HG03066 (cell line): ENCODE measurements around the gene MYO5C.
A peak's percentile ranks its signal among the peaks of the same experiment; 100 is the strongest.

Experiments used
- ATAC-seq: cut with Tn5 transposase; IDR thresholded peaks from one replicate; pipeline ENCODE4 v1.9.1; 2021; ENCODE audit warnings: low read depth; ENCODE audit not compliant: unreplicated experiment

The MYO5C gene

DNA sequence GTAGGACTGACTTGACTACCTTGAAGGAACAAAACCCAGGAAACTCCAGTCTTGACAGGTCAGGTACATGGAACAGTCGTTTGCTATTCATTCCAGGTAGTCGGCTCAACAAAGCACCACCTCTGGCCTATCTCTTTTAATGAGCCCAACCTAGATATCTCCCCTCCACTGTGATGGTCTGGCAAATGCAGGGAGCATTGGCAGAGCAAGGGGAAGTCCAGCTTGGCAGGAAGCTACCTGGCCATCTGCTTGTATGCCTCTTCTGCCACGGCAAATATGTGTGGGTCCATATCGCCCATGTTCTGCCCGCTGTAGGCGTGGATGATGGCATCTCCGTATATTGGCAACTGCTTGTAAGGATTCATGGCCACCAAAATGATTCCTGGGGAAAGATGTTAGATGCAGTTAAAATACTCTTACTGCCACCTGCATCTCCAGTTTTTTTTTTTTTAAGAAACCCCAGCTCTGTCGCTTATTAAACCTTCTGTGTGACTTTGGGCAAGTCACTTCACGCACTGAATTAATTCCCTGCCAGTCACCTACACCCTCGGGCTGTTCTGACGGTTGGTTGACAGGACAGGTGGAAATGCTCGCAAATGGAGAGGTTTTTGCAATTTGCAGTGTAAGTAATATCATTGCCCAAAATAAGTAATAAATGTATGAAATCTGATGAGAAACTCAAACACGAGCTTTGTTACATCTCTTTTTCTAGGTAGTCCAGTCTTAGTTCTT is 16.8 kb downstream of the MYO5C start:
- ATAC-seq, result no peak

DNA sequence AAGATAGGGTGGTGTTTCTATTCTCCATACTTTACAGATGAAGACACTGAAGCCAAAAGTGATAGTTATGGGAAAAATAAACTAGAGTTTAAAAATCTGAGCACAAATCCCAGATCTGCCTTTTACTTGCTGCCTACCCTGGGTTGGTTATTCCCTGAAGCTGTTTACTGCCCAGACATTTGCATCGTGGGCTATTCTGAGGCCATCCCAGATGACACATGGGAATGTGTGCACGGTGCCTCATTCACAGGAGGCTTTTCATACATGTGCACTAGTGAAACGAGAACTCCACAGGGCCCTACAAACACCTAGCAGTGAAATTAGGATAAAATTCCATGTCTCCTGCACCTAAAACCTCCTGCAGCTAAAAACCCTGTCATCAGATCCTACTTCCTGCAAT is 17.5 kb downstream of the MYO5C start:
- ATAC-seq, result no peak

DNA sequence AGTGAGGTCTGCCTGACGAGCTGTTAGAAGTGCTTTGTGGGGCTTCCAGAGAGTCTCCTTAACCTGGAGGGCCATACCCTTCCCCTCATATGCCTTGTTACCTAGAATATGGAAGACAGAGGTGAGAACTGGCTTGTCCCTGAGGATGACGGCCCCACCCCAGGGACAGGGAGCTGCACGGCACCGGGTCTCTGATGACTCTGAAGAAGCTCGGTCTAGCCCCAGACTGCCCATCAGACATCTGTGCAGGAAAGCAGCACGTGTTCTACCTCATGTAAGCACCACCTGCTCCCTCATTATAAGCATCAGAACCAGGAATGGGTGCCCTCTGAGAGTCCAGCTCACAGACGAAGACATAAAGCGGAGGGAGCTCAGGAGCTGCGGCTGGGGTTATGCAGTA is 18.0 kb downstream of the MYO5C start:
- ATAC-seq, result no peak

DNA sequence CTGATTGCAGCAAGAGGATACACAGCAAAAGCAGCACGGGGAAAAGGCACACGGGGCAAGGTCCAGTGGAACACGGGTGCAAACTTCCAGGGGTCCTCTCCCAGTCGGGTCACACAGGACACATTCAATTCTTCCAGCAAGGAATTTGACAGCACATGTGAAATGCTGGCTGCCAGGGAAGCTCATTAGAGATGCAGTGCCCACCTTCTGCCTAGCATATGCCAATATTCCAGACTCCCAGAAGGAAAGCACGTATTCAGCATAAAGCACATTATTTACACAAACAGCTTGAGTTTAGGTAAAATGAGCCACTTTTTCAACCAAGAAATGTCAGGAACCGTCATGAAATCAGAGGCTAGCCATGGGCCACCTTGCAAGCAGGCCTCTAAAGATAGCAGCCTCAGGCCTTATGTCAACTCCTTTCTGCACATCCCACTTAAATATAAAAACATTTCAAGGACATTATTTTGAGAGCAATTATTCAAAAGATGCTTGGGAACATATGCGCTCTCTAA is 19.3 kb downstream of the MYO5C start:
- ATAC-seq, result no peak

DNA sequence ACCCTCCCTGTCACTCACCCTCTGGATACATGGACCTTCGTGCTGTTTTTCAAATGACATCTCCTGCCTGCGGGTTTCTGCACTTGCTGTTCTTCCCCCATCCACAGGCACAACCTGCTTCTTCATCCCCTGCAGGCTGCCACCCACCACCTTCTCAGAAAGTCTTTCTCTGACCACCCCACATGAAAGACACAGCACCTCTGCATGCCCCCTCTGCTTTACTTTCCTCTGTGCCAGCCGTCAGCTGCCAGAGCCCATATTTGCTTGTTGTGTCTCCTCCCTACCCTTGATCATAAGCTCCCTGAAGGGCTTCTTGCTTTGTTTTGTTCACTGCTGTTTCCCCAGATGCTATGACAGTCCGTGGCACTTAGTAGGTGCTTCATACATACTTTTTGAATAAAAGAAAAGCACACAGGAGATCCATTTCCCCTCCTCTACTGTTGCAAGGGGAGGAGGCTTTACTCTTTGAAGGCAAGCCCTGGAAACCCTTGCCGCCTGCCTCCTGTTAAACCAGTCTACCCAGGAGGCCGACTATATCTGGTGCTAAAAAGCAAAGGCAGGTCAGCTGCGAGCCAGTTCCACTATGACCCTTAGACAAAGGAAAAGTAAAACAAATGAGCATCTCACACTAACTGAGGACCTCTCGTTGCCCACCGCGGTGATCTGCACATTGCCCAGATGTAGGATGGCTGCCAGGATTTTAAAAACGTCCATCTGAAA is 31.9 kb downstream of the MYO5C start:
- no peak for ATAC-seq

DNA sequence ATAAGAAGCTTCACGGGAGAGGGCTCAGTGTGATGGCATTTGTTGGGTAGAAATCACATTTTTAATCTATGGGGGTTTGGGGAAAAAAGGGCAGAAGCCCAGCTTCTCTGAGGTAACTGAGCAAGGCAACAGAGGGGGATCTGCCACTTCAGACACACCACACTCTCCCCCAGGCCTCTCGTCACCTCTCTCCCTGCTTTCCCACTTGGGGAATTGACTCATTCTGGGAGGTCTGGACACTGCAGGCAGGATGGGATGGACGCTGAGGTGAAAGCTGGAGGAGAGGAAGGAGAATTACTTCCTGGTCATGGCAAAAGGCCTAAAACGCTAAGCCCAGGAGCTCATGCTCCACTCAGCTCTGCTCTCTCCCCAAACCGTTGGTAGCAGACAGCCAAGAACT is 33.2 kb downstream of the MYO5C start:
- no peak for ATAC-seq

DNA sequence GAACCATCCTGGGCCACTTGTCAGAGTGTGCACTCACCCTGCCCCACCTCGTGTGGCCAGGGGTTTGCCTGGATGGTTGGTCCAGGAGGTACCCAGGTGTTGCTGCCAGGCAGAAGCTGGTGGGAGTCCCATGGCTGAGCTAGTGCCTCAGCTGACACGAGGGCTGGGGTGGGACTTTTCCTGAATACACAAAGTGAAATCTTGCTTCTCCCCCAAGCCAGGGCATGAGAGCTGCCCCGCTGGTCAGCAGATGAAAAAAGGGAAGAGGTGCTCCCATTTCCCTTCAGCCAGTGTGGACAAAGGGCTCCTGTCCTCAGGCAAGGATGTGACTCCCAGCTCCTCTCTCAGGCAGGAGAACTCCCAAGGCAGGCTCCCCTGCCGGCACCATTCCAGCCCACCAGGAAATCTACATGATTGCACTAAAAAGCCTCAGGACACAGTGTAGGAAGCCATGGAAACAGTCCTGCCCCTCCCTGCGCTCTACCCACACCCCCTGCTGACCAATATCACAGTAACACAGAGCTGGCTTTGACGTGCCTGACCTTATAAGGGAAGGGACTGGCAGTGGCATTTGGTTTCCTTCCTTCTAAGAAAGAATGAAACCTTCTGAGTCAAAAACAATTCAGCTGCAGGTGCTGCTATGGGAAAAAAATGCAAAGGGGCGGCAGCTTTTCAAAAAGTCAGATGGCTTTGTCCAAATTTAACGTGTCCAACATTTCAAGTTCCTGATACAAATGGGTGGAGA is 33.9 kb downstream of the MYO5C start:
- peak; percentile 98 for ATAC-seq

DNA sequence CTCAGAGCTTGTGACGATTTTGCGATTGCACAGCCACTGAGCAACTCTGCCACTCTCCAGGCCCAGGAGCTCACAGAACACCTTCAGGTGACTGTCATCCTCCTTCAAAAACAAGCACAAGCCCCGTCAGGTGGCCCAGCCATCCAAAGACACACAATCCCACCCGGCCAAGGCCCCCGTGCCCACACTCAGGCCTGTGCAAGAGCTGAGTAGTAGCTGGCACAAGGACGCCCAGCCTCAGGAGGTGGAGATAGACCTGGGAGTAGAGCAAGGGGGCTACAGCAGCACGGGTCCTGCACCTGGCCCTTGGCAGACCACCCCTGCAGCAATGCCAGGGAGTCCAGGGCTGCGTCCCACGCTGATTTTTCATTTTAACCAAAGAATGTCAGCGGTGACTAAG is 34.6 kb downstream of the MYO5C start:
- ATAC-seq, result no peak

DNA sequence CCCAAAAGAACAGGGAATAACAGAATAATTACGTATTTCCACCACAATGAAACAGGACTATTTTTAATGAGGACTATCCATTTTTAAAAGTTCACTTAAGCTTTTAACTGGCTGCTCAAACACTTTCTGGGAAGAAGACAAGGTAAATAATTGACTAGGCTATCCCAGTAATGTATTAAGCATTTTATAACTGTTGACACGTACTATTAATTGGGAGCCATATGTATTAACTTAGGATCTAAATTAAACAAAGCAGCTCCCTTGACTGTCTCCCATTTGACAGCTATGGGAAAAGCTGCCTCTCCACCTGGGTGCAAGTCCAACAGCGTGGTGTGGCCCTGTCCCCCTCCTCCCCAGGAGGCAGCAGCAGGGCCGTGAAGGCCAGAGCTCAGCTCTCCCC is 36.1 kb downstream of the MYO5C start:
- no peak for ATAC-seq

DNA sequence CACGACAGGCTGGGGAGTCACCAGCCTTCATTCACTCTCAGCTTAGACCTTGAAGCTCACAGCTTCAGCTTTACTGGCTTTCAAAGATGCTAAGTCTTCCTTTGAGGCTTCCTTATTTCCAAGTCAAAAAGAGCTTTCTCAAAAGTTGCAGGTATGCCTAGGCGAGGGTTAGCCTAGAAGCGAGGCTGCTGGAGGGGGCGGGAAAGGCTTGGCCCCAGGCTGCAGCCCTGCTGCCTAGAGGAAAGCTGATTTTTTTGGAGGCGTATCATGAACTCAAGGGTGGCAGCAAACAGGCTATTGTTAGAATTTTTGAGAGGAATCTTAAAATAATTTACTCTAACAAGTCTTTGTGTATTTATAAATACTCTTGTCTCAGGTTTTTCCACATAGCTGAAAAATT is 37.1 kb downstream of the MYO5C start:
- no peak for ATAC-seq

DNA sequence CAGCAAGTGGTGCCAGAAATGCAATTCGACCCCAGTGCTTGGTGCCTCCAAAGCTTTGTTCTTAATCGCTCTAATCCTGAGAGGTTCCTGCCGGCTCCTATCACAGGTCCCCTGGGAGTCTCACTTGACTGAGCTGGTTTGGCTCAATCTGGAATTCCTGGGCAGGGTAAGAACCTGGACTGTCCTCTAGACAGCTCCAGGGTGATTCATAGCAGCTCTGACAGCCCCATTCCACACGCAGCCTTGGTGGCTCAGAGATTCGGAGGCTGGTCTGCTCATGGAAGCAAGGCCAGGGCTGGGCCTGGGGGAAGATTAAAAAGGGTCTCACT is 37.9 kb downstream of the MYO5C start:
- ATAC-seq, result no peak

DNA sequence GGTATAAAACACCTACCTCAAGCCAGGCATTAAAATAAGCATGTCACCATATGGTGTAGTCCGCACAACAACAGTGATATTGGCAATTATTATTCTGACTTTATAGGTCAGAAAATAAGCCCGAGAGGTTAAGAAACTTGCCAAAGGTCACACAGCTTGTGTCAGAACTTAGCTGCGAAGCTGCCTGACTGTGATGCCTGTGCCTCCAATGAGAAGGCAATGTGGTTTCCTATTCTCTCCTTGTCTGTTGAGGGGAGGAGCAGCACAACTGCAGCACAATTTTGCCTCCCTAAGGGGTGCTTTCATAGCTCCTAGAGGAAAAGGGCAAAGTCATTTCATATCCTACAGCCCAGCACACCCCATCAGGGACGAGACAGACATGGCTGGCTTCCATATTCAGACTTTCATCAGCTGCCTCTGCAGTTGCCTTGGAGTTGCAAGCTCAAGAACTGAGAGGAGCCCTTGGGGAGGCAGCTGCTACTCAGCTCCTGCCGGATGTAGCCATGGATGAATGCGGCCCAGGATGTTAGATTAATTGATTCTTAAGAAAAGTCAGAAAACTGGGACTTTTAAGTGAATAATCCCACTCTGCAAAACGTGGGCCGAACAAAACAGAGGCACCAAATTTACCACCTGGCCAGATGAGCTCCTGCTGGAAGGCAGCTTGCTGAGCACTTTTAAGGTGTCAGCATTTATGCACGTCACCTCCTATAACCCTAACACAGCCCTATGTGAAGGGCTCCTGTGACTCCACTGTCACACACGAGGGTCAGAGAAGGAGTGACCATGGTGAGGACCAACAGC is 38.5 kb downstream of the MYO5C start:
- ATAC-seq, result no peak

DNA sequence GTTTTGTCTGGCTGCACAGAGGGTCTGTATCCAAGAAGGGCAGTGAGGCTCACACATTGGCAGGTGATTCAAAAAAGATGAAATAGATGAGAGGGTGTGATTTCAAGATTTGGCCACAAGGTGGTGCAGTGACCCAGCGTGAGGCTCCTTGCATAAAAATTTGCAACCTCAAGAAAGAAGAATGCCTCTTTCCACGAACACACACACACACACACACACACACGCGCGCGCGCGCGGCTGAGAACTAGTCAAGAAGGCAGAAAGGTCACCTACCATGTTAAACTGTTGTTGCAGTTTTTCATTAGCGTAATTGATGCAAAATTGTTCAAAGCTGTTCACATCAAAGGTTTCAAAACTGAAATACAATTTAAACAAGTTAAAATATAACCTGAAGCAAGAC is 39.2 kb downstream of the MYO5C start:
- ATAC-seq, result no peak

DNA sequence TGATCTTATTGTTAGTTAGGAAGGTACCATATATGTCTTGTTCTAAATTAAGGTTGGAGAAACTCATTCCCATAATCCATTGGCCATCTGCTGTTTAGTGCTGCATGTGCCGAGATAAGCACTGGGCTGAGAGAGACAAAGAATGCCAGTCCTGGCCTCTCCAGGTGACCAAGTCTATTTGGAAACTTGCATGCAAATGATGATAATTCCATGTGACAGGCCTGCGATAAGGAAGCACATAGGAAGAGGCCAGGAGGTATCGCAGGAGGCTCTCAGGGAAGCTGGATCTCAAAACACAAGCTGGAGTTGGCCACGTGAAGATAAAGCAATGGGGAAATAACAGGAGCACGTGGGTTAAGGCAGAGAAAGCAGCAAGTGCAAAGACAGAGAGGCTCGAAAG is 39.7 kb downstream of the MYO5C start:
- ATAC-seq, result no peak

DNA sequence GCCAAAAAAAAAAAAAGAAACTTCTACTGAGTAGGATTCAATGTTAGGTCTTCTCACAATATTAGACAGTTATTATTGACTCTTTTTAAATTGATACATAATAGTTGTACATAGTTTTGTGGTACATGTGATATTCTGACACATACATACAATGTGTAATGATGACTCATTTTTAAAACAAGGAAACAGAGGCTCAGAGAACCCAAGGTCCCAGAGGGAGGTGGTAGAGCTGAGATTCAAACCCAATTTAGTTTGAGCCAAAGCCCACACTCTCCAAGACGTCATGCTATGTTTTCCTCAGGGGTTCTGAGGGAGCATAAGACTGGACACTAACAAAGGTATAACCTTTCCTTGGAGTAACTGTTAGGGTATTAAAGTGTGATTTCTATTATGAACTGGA is 40.6 kb downstream of the MYO5C start:
- ATAC-seq, result no peak

DNA sequence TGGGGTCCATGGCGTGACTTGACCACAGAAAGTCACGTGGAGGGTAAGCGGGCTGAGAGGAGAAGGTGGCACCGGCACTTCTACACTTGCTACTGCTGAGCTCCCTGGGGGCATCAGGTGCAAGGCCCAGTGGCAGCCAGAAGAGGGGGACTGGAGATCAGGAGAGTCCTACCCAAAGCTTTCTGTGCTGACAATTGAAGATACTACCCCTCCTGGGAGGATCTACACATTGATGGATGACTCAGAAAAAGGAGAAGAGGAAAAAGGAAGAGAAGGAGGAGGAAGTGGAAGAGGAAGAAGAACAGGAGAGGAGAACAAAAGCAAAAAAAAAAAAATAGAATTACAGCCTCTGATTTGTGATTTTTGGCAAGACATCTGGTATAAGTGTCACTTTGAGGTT is 41.2 kb downstream of the MYO5C start:
- ATAC-seq, result no peak

DNA sequence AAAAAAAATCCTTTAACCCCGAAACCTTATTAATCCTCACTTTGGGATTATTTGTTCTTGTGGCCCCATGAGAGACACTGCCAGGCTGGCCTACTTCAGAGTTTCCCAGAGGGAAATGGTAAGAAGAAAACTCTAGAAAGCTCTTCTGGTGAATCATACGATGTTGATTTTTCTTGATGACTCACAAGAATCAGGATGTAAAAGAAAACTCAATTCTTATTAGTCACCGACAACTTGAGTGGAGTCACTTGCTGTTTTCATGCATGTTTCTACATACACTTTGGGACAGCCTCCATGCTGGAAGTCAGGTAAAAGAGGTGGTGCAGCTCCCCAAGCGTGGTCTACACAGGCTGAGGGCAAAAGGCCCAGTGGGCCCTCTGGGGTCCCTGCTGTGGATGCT is 42.8 kb downstream of the MYO5C start:
- no peak for ATAC-seq

DNA sequence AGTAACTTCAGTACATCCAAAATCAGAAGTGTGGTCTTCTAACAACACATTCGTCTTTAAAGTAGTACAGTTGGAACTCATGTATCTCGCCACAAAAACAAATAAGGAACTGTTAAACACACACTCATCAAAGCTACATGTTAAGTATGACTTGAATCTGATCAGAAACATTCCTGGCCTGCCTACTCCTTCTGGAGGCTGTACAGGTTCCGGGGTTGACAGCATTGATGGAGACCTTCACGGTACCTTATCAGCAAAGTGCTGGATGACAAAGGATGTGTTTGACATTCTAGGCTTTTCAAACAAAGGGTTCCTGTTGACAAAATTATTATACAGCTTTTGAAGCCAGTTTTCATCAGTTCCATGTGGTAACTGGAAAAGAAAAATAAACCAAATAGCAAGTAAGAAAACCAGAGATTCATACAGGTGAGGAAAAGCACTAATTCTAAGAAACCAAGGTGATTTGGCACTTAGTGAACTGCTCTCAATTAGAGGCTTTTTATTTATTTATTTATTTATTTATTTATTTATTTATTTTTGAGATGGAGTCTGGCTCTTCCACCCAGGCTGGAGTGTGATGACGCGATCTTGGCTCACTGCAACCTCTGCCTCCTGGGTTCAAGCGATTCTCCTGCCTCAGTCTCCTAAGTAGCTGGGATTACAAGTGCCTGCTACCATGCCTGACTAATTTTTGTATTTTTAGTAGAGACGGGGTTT is 44.3 kb downstream of the MYO5C start:
- no peak for ATAC-seq

DNA sequence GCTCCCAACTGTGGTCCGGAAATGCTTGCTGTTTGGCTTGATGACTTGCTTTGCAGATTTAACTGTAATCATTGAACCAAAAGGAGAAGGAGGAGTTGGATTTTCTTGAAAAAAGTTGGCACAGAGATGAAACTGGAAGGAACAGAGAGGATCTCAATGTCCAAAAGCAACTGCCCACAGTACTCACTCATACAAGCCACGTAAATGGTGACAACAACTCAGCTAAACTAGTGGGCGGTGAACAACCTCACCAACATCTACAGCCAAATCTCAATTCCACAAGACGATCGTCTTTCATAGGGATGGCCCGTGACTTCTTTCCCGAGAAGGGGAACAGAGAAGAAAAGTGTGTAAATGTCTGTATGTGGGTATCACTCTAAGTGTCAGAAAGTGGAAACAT is 48.1 kb downstream of the MYO5C start:
- ATAC-seq, result no peak
